H1 (cell line): ENCODE data around the gene TRIM21. TPM values are rescaled to one million over a fixed set of nuclear protein-coding genes. Genes with fewer than 3 reads are reported as not detected.
A peak's percentile ranks its signal among the peaks of the same experiment; 100 is the strongest.

Source experiments
- CTCF ChIA-PET: fragments of 300-600 bp; sonication (Branson Sonifier 250); formaldehyde crosslinking; loops from one replicate; lab custom pipeline; 2021; ENCODE audit not compliant: partially characterized antibody; lab: Charles Lee
- POLR2A ChIA-PET: fragments of 300-600 bp; sonication (Branson Sonifier 250); formaldehyde crosslinking; loops from one replicate; lab custom pipeline; 2021; ENCODE audit warnings: inconsistent platforms; ENCODE audit not compliant: partially characterized antibody; lab: Charles Lee
- DNase-seq, 2 experiments: peaks; one replicate each; pipeline versions ENCODE4 v3.0.0 to v3.0.0-alpha.2; 2010 to 2022; ENCODE audit warnings: low spot score in 2 of 2, low read depth in 1 of 2, mixed read lengths in 1 of 2
- FAIRE-seq: peaks from 2 replicates; lab custom pipeline; 2011; peaks lifted over from hg19 to GRCh38; lab: Jason Lieb, UNC
- H2AFZ ChIP-seq: 2 replicates; pipeline ENCODE4 v1.8.1; 2012; ENCODE audit warnings: low read length, inconsistent platforms
- H2AK5ac ChIP-seq: 2 replicates; pipeline ENCODE4 v1.6.1; 2013; ENCODE audit warnings: low read depth, low read length
- H2BK120ac ChIP-seq: replicated peaks from 2 replicates; pipeline ENCODE3; 2013; ENCODE audit warnings: low read depth, low read length, inconsistent platforms
- H2BK12ac ChIP-seq: 2 replicates; pipeline ENCODE4 v1.6.1; 2013; ENCODE audit warnings: low read depth, low read length
- H2BK15ac ChIP-seq: 2 replicates; pipeline ENCODE4 v1.6.1; 2013; ENCODE audit warnings: low read length
- H2BK20ac ChIP-seq: 2 replicates; pipeline ENCODE4 v1.6.1; 2013; ENCODE audit warnings: low read length
- H2BK5ac ChIP-seq: 2 replicates; pipeline ENCODE4 v1.6.1; 2013; ENCODE audit warnings: low read depth, low read length
- H3K14ac ChIP-seq: 2 replicates; pipeline ENCODE4 v1.6.1; 2013; ENCODE audit warnings: inconsistent platforms; ENCODE audit not compliant: insufficient read length
- H3K18ac ChIP-seq: 2 replicates; pipeline ENCODE4 v1.6.1; 2013; ENCODE audit warnings: low read length; ENCODE audit errors: extremely low read depth
- H3K23ac ChIP-seq: 2 replicates; pipeline ENCODE4 v1.6.1; 2013; ENCODE audit warnings: inconsistent platforms; ENCODE audit not compliant: insufficient read length
- H3K23me2 ChIP-seq: 2 replicates; pipeline ENCODE4 v1.6.1; 2013; ENCODE audit warnings: low read depth, low read length
- H3K27ac ChIP-seq: 2 replicates; pipeline ENCODE4 v1.6.1; 2011; ENCODE audit warnings: low read depth, low read length, inconsistent platforms
- H3K27me3 ChIP-seq, 4 experiments: replicated peaks in 1 of 4; 1 replicate in 1 of 4; 2 replicates in 3 of 4; pipeline versions ENCODE4 v1.6.1 to v1.8.1; 2011 to 2013; ENCODE audit warnings: low read length in 3 of 4, mild to moderate bottlenecking in 3 of 4, inconsistent platforms in 2 of 4, mixed read lengths in 2 of 4, moderate library complexity in 1 of 4; ENCODE audit not compliant: control insufficient read depth in 3 of 4, insufficient read depth in 3 of 4; ENCODE audit errors: extremely low read depth in 1 of 4
- H3K36me3 ChIP-seq, 4 experiments: 2 replicates each; pipeline versions ENCODE4 v1.6.1 to v1.8.1; 2011 to 2013; ENCODE audit warnings: mild to moderate bottlenecking in 4 of 4, low read length in 3 of 4, moderate library complexity in 2 of 4, control low read depth in 1 of 4, inconsistent platforms in 1 of 4; ENCODE audit not compliant: insufficient read depth in 4 of 4, control insufficient read depth in 2 of 4
- H3K4ac ChIP-seq: replicated peaks from 2 replicates; pipeline ENCODE3; 2013; ENCODE audit warnings: low read length, low read depth, mixed read lengths, inconsistent platforms; ENCODE audit not compliant: insufficient read length
- H3K4me1 ChIP-seq, 4 experiments: replicated peaks in 1 of 4; 1 replicate in 1 of 4; 2 replicates in 3 of 4; pipeline versions ENCODE4 v1.6.1 to v1.8.1; 2011 to 2013; ENCODE audit warnings: low read length in 3 of 4, inconsistent platforms in 2 of 4, mixed read lengths in 1 of 4; ENCODE audit not compliant: insufficient read depth in 4 of 4, control insufficient read depth in 3 of 4
- H3K4me2 ChIP-seq, 2 experiments: 2 replicates each; pipeline versions ENCODE4 v1.6.1 to v1.8.1; 2011 to 2013; ENCODE audit warnings: low read depth in 2 of 2, low read length in 2 of 2, control low read depth in 1 of 2, inconsistent platforms in 1 of 2, mild to moderate bottlenecking in 1 of 2; ENCODE audit not compliant: insufficient read depth in 1 of 2
- H3K4me3 ChIP-seq, 4 experiments: fragments of 200-600, 300-600 bp in 1 of 4; sonication (generic), shearing (Covaris generic), sonication (Bioruptor Twin) in 1 of 4; 2 replicates each; pipeline versions ENCODE4 v1.5.1 to v1.8.1; 2011 to 2016; ENCODE audit warnings: low read length in 4 of 4, low read depth in 3 of 4, control low read depth in 2 of 4, inconsistent platforms in 2 of 4, mild to moderate bottlenecking in 2 of 4, mixed read lengths in 1 of 4, moderate library complexity in 1 of 4; ENCODE audit not compliant: insufficient read depth in 2 of 4; ENCODE audit errors: extremely low read depth in 1 of 4
- H3K56ac ChIP-seq: replicated peaks from 2 replicates; pipeline ENCODE3; 2013; ENCODE audit warnings: low read depth, mild to moderate bottlenecking, mixed read lengths, low read length, inconsistent platforms; ENCODE audit not compliant: insufficient read length
- H3K79me1 ChIP-seq: 2 replicates; pipeline ENCODE4 v1.6.1; 2013; ENCODE audit warnings: low read depth, low read length, control low read depth
- H3K79me2 ChIP-seq, 2 experiments: 2 replicates each; pipeline versions ENCODE4 v1.6.1 to v1.8.1; 2012 to 2013; ENCODE audit warnings: low read length in 2 of 2, mild to moderate bottlenecking in 2 of 2, inconsistent platforms in 1 of 2; ENCODE audit not compliant: insufficient read depth in 2 of 2, control insufficient read depth in 1 of 2
- H3K9ac ChIP-seq, 4 experiments: replicated peaks in 1 of 4; 1 replicate in 1 of 4; 2 replicates in 3 of 4; pipeline versions ENCODE4 v1.6.1 to v1.8.1; 2011 to 2013; ENCODE audit warnings: low read depth in 3 of 4, low read length in 3 of 4, control low read depth in 2 of 4, mild to moderate bottlenecking in 2 of 4, moderate library complexity in 2 of 4, inconsistent platforms in 1 of 4; ENCODE audit errors: extremely low read depth in 1 of 4
- H3K9me3 ChIP-seq, 2 experiments: 2 replicates each; pipeline versions ENCODE4 v1.6.1 to v1.8.1; 2012 to 2013; ENCODE audit warnings: mild to moderate bottlenecking in 2 of 2, moderate library complexity in 2 of 2, control low read depth in 1 of 2, inconsistent platforms in 1 of 2, low read depth in 1 of 2, low read length in 1 of 2, mixed read lengths in 1 of 2; ENCODE audit not compliant: insufficient read depth in 2 of 2
- H4K20me1 ChIP-seq, 2 experiments: replicated peaks in 1 of 2; 2 replicates each; pipeline versions ENCODE3 to v1.8.1; 2011 to 2013; ENCODE audit warnings: inconsistent platforms in 2 of 2, low read length in 2 of 2, mild to moderate bottlenecking in 1 of 2; ENCODE audit not compliant: insufficient read depth in 2 of 2, control insufficient read depth in 1 of 2
- H4K5ac ChIP-seq: 2 replicates; pipeline ENCODE4 v1.6.1; 2013; ENCODE audit warnings: low read length, low read depth, mixed read lengths, inconsistent platforms; ENCODE audit not compliant: insufficient read length
- H4K8ac ChIP-seq: 2 replicates; pipeline ENCODE4 v1.8.0; 2013; ENCODE audit warnings: mild to moderate bottlenecking, moderate library complexity, low read length, inconsistent platforms; ENCODE audit not compliant: insufficient read depth; ENCODE audit errors: extremely low read depth
- H4K91ac ChIP-seq: replicated peaks from 2 replicates; pipeline ENCODE3; 2013; ENCODE audit warnings: low read length, mixed read lengths, inconsistent platforms; ENCODE audit not compliant: insufficient read length
- BACH1 ChIP-seq: IDR thresholded peaks from 2 replicates; pipeline ENCODE4 v1.6.1; 2012; ENCODE audit warnings: low read length, improper control_type of control experiment
- BCL11A ChIP-seq, 2 experiments: IDR thresholded peaks; one replicate each; pipeline ENCODE4 v1.6.1; 2011; ENCODE audit warnings: low read depth in 2 of 2, low read length in 2 of 2, mild to moderate bottlenecking in 2 of 2
- CREB1 ChIP-seq: IDR thresholded peaks from 2 replicates; pipeline ENCODE4 v1.6.1; 2012; ENCODE audit warnings: inconsistent platforms
- E2F6 ChIP-seq: IDR thresholded peaks from 2 replicates; pipeline ENCODE4 v1.6.1; 2012; ENCODE audit warnings: inconsistent platforms
- EGR1 ChIP-seq: IDR thresholded peaks from 2 replicates; pipeline ENCODE4 v1.6.1; 2011; ENCODE audit warnings: low read depth, low read length, borderline replicate concordance
- FOSL1 ChIP-seq: IDR thresholded peaks from 2 replicates; pipeline ENCODE4 v1.6.1; 2011; ENCODE audit warnings: mild to moderate bottlenecking, low read depth, low read length, moderate library complexity; ENCODE audit not compliant: insufficient read depth
- HDAC6 ChIP-seq: IDR thresholded peaks from one replicate; pipeline ENCODE4 v1.7.1; 2012; ENCODE audit warnings: low read depth, mild to moderate bottlenecking, inconsistent platforms, low read length, moderate library complexity
- NRF1 ChIP-seq: IDR thresholded peaks from 2 replicates; pipeline ENCODE4 v1.6.1; 2011; ENCODE audit warnings: mild to moderate bottlenecking, low read depth, low read length, improper control_type of control experiment
- POU5F1 ChIP-seq: IDR thresholded peaks from 2 replicates; pipeline ENCODE4 v1.6.1; 2011; ENCODE audit warnings: low read depth, mild to moderate bottlenecking, low read length, moderate library complexity
- RAD21 ChIP-seq, 2 experiments: IDR thresholded peaks in 1 of 2; conservative IDR thresholded peaks in 1 of 2; 2 replicates each; pipeline ENCODE4 v1.6.1; 2011; ENCODE audit warnings: low read depth in 2 of 2, low read length in 2 of 2, improper control_type of control experiment in 1 of 2, inconsistent platforms in 1 of 2, mild to moderate bottlenecking in 1 of 2, moderate library complexity in 1 of 2
- SRF ChIP-seq: IDR thresholded peaks from 2 replicates; pipeline ENCODE4 v1.6.1; 2011; ENCODE audit warnings: mild to moderate bottlenecking, low read depth, low read length, moderate library complexity
- ZNF274 ChIP-seq: IDR thresholded peaks from 2 replicates; pipeline ENCODE4 v1.7.0; 2012; ENCODE audit warnings: low read length, borderline replicate concordance; ENCODE audit errors: extremely low read depth
- WGBS, 2 experiments: shearing (Covaris generic) in 1 of 2; methylation state at CpG; one replicate each; pipeline versions ENCODE4 v1.1.6 to v1.1.7; 2013 to 2015; ENCODE audit warnings: low lambda C conversion rate in 2 of 2, mixed read lengths in 2 of 2, inconsistent platforms in 1 of 2, low coverage in 1 of 2, missing lambda C conversion rate in 1 of 2; ENCODE audit not compliant: insufficient replicate concordance in 2 of 2, insufficient coverage in 1 of 2, insufficient read length in 1 of 2; ENCODE audit errors: extremely low coverage in 1 of 2, missing lambda C conversion rate in 1 of 2; 5-methylcytosine and 5-hydroxymethylcytosine counted together
- polyA plus RNA-seq, 7 experiments: library from polyadenylated mRNA; depleted of rRNA in 3 of 7; stranded (reverse) in 5 of 7; unstranded in 2 of 7; fragments of >200 nt in 5 of 7; fragments of 200-250 nt in 2 of 7; gene quantifications; 1 replicate in 5 of 7; 2 replicates in 1 of 7; 4 replicates in 1 of 7; pipeline versions ENCODE4 v1.2.1 to v1.2.3, GENCODE V29; 2011 to 2013; ENCODE audit warnings: missing spikeins in 2 of 7, mixed read lengths in 2 of 7
- total RNA-seq: library from RNA; stranded (reverse); fragmentation: NEBNext Ultra II Directional; extraction: Animal tissue kit (Norgen Biotek cat#: 25700); gene quantifications from 2 replicates; pipeline ENCODE4 v1.2.1, GENCODE V29; 2021

Gene TRIM21
- total and polyA plus RNA-seq, 2 of the 8 experiments (the other 6 are each of a cell fraction or from before 2014, with no cell fraction given), result 15.6 to 16.7 TPM

GRCh38 chr11:4393858-4394223 lies 339 bp upstream of the TRIM21 start:
- H2BK120ac ChIP-seq, result no peak overlapping the region
- H3K79me1 ChIP-seq, result no peaks in the 10 kb centered on the region
- H3K79me2 ChIP-seq, result no peaks in the 10 kb centered on the region; a peak in 1 of 4 replicates
- no peak overlapping the region for H2BK5ac ChIP-seq
- H3K4ac ChIP-seq, result no peak overlapping the region
- no peak overlapping the region for H4K5ac ChIP-seq
- H3K18ac ChIP-seq, result no peak overlapping the region
- CTCF ChIA-PET, result interaction anchor here (0.6 to 2.0 kb wide), 4 partner anchors 72 to 206 kb away, joined by 3 to 7 read pairs (median 4); no protein-coding TSS in a partner anchor
- no peak overlapping the region for H2BK20ac ChIP-seq
- POLR2A ChIA-PET, result no interaction called here
- no peak overlapping the region for H3K27ac ChIP-seq
- H3K23me2 ChIP-seq, result peaks cover 4% of the 10 kb centered on the region; the same call in 1 of the 2 replicates
- TF ChIP-seq CREB1 (no peak), RAD21 (IDR thresholded peaks at IDR 0.05 in 1 of 2, conservative IDR thresholded peaks at IDR 0.05 in 1 of 2; ENCODE audit: low read depth in 2 of 2, low read length in 2 of 2) (no peak), EGR1 (no peak), HDAC6 (no peak), FOSL1 (no peak), BCL11A (IDR thresholded peaks at IDR 0.05; ENCODE audit: low read depth in 2 of 2, low read length in 2 of 2) (no peak), SRF (no peak), POU5F1 (no peak), NRF1 (no peak), ZNF274 (no peak), E2F6 (no peak), BACH1 (no peak)
- TF ChIP-seq, all 59 proteins: peak for 0
- no peak overlapping the region for H4K91ac ChIP-seq
- 67% methylated on average over 11 of the region's 11 CpGs; no CpG with 5 or more reads in 1 of the 2 experiments for WGBS, 2 experiments
- no peaks in the 10 kb centered on the region for H3K9me3 ChIP-seq
- H3K56ac ChIP-seq, result no peak overlapping the region
- no peak overlapping the region for H2BK15ac ChIP-seq
- no peak overlapping the region for H3K23ac ChIP-seq
- no peak overlapping the region for H2BK12ac ChIP-seq
- no peak overlapping the region for H4K8ac ChIP-seq
- H4K20me1 ChIP-seq, result no peaks in the 10 kb centered on the region
- H3K4me2 ChIP-seq, result peak overlapping the region; percentile 68 to 69
- H3K14ac ChIP-seq, result no peak overlapping the region
- no peak overlapping the region for H2AK5ac ChIP-seq
- H3K27me3 ChIP-seq, result no peaks in the 10 kb centered on the region
- H2AFZ ChIP-seq, result peak overlapping the region; percentile 59; the same call in 1 of the 2 replicates
- H3K4me1 ChIP-seq, result peaks cover 0 to 3% (median 0%) of the 10 kb centered on the region in 4 experiments; a peak in 1 of 7 replicates
- H3K36me3 ChIP-seq, result peaks cover 3 to 12% (median 6%) of the 10 kb centered on the region in 4 experiments; a peak in 4 of 8 replicates
- H3K4me3 ChIP-seq, result peak overlapping the region in 3 of 4 experiments; percentile 68 to 71 (median 71); a peak in 6 of 8 replicates
- H3K9ac ChIP-seq, result no peak overlapping the region
- FAIRE-seq, result no peak
- DNase-seq, result no peak
